Measurements from ENCODE around the gene PDE9A. TPM values are rescaled to one million over a fixed set of nuclear protein-coding genes. Genes with fewer than 3 reads are reported as not detected.

Gene PDE9A
- total RNA-seq, 1 donor from 2014 or later: 27.4 TPM

DNA sequence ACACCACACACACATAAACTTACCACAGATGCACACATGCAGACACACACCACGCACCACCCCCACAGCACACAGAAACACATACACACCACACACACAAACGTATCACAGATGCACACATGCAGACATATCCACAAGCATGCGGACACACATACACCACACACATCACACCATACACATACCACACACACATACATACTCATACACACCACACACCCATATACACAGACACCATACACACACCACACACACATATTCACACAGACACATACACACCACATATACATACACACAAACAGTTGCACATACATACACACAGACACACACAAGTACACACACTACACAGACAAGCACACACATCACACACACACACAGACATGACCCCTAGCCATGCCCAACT lies 37.5 kb upstream of the PDE9A start:
- Mint-ChIP-seq H3K4me1 (peaks cover 5% of the 10 kb centered on the region), H3K4me3 (no peak overlapping the region), H3K27me3 (ENCODE audit: low read depth) (peaks cover 17% of the 10 kb centered on the region), H3K36me3 (no peaks in the 10 kb centered on the region), H3K9me3 (peaks cover 8% of the 10 kb centered on the region), H3K27ac (no peak overlapping the region)
- no peak for DNase-seq (ENCODE audit: low spot score in 2 of 2, unreplicated experiment in 2 of 2)
- no peak for TF ChIP-seq CTCF (IDR thresholded peaks at IDR 0.05; ENCODE audit: unreplicated experiment)

DNA sequence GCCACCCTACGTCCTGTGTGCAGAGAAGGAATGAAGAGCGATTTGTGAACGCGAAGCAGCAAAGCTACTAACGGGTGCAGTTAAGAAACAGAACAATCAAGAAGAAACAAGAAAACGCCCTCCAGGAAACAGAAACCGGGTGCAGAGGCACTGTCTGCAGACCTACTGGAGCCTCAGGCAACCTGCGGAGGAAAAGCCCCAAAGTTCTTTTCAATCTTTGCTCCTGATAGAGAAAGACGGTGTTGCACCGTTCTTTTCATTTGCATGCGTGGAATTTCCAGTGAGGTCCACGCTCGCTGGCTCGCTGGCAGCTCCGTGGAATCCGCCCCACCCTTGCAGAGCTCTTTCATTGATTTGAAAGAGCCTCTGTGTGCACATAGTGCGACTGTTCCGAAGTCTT lies 37.0 kb upstream of the PDE9A start:
- H3K4me1 Mint-ChIP-seq: peaks cover 5% of the 10 kb centered on the region
- H3K9me3 Mint-ChIP-seq: peaks cover 8% of the 10 kb centered on the region
- no peak overlapping the region for H3K4me3 Mint-ChIP-seq
- no peak overlapping the region for H3K27ac Mint-ChIP-seq
- DNase-seq (ENCODE audit: low spot score in 2 of 2, unreplicated experiment in 2 of 2): no peak
- H3K27me3 Mint-ChIP-seq (ENCODE audit: low read depth): peaks cover 17% of the 10 kb centered on the region
- TF ChIP-seq CTCF (IDR thresholded peaks at IDR 0.05; ENCODE audit: unreplicated experiment): no peak
- H3K36me3 Mint-ChIP-seq: no peaks in the 10 kb centered on the region

- Mint-ChIP-seq H3K27ac (no peak overlapping the region), H3K36me3 (no peaks in the 10 kb centered on the region), H3K27me3 (ENCODE audit: low read depth) (peaks cover 17% of the 10 kb centered on the region), H3K4me3 (no peak overlapping the region), H3K4me1 (peaks cover 5% of the 10 kb centered on the region), H3K9me3 (peaks cover 8% of the 10 kb centered on the region)
- DNase-seq (ENCODE audit: low spot score in 2 of 2, unreplicated experiment in 2 of 2): no peak
- TF ChIP-seq CTCF (IDR thresholded peaks at IDR 0.05; ENCODE audit: unreplicated experiment): no peak
Measured at GRCh38 chr21:42616941-42617340, 36.5 kb upstream of the PDE9A start.

DNA sequence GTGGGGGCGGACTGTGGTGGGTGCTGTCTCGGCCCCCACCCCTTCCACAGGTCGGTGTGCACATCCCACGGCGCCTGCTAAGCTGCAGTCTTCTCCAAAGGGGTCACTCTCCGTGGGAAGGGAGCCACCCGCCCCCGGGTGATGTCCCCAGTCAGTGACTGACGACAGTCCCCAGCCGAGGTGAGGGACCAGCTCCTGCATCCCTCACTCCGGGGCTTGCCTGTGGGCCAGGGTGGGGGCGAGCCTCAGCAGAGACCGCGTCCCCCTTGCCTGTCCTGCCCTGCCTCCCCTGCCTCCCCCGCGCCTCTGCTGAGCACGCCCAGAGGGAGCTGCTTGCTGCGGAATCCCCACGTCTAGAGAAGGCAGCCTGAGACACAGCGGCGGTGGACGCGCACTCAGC lies 35.9 kb upstream of the PDE9A start:
- Mint-ChIP-seq H3K27ac (no peak overlapping the region), H3K4me3 (no peak overlapping the region), H3K36me3 (no peaks in the 10 kb centered on the region), H3K4me1 (peaks cover 5% of the 10 kb centered on the region), H3K9me3 (peaks cover 7% of the 10 kb centered on the region), H3K27me3 (ENCODE audit: low read depth) (peaks cover 17% of the 10 kb centered on the region)
- no peak for DNase-seq (ENCODE audit: low spot score in 2 of 2, unreplicated experiment in 2 of 2)
- no peak for TF ChIP-seq CTCF (IDR thresholded peaks at IDR 0.05; ENCODE audit: unreplicated experiment)

GRCh38 chr21:42618707-42619102 lies 34.7 kb upstream of the PDE9A start:
- Mint-ChIP-seq H3K9me3 (peaks cover 3% of the 10 kb centered on the region), H3K36me3 (no peaks in the 10 kb centered on the region), H3K27me3 (ENCODE audit: low read depth) (peaks cover 20% of the 10 kb centered on the region), H3K4me1 (peaks cover 5% of the 10 kb centered on the region), H3K4me3 (no peak overlapping the region), H3K27ac (no peak overlapping the region)
- no peak for DNase-seq (ENCODE audit: low spot score in 2 of 2, unreplicated experiment in 2 of 2)
- no peak for TF ChIP-seq CTCF (IDR thresholded peaks at IDR 0.05; ENCODE audit: unreplicated experiment)

DNA sequence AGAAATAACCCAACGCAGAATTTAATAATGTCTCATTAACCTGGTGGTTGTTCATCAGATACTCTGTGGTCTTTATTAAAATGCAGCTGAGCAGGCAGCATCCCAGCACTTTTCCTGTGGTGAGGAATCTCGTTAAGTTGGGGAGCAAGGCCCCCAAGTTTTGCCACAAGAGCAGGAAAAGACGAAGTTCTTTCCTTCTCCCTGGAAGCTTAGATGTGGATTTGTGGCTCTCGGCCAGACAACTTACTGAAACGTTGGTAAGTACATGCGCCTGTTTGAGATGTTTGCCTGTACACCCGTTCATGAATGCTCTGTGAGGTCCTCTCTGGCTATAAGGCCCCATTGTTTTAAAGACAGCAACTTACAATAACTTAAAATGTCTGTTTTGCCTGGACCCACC lies 34.3 kb upstream of the PDE9A start:
- H3K4me3 Mint-ChIP-seq: no peak overlapping the region
- TF ChIP-seq CTCF (IDR thresholded peaks at IDR 0.05; ENCODE audit: unreplicated experiment): no peak
- H3K27ac Mint-ChIP-seq: no peak overlapping the region
- peaks cover 5% of the 10 kb centered on the region for H3K4me1 Mint-ChIP-seq
- DNase-seq (ENCODE audit: low spot score in 2 of 2, unreplicated experiment in 2 of 2): no peak
- H3K36me3 Mint-ChIP-seq: no peaks in the 10 kb centered on the region
- peaks cover 24% of the 10 kb centered on the region for H3K27me3 Mint-ChIP-seq (ENCODE audit: low read depth)
- H3K9me3 Mint-ChIP-seq: peaks cover 3% of the 10 kb centered on the region

All from mesothelial cell of epicardium (in vitro differentiated cells).